ENCODE measurements around the gene OBP2B. TPM values are rescaled to one million over a fixed set of nuclear protein-coding genes. Genes with fewer than 3 reads are reported as not detected.

The OBP2B gene
- total and polyA plus RNA-seq, 9 of the 15 experiments (the other 6 are each of a cell fraction or from before 2014, with no cell fraction given): not detected

DNA sequence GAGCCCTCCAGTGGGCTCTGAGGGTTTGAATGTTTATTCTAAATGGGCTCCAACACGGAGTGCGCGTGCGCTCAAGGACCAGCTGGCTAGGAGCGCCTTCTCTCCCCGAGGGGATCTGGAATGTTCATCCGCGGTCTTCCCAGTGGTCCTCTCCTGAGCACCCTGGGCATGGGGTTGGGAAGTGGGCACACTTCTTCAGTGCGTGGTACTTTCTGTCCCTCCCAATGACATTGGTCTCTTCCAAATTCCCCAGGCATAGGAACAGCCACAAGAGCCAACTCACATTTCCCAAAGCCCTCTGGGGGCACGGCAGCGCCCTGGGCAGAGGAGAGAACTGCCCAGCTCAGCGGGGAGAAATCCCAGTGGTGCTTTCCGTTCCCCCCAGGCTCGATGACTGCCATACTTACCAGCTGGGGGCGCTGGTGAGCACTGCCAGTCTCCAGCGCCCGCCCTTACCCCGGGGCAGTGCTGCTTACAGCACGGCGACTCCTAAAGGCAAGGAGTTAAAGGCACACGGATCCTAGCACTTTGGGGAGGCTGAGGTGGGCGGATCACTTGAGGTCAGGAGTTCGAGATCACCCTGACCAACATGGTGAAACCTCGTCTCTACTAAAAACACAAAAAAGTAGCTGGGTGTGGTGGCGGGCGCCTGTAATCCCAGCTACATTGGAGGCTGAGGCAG, 29.9 kb upstream of the OBP2B start (continued):
- TF ChIP-seq, protein P1, sequence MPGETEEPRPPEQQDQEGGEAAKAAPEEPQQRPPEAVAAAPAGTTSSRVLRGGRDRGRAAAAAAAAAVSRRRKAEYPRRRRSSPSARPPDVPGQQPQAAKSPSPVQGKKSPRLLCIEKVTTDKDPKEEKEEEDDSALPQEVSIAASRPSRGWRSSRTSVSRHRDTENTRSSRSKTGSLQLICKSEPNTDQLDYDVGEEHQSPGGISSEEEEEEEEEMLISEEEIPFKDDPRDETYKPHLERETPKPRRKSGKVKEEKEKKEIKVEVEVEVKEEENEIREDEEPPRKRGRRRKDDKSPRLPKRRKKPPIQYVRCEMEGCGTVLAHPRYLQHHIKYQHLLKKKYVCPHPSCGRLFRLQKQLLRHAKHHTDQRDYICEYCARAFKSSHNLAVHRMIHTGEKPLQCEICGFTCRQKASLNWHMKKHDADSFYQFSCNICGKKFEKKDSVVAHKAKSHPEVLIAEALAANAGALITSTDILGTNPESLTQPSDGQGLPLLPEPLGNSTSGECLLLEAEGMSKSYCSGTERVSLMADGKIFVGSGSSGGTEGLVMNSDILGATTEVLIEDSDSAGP (CRISPR knock-in tag; IDR thresholded peaks at IDR 0.05): no peak; the same call in 1 of the 2 replicates
- no peak for TF ChIP-seq ZNF707 (CRISPR knock-in tag; conservative IDR thresholded peaks at IDR 0.05)
- peak; percentile 95 to 99 (median 97) for TF ChIP-seq CTCF (IDR thresholded peaks at IDR 0.05 in 2 of 3, conservative IDR thresholded peaks at IDR 0.05 in 1 of 3; ENCODE audit: insufficient read depth in 2 of 3, low read depth in 1 of 3, low read length in 3 of 3)
- TF ChIP-seq SMC3 (conservative IDR thresholded peaks at IDR 0.05; ENCODE audit: insufficient read depth, low read depth, low read length): peak; percentile 52; the same call in 1 of the 2 replicates
- TF ChIP-seq RB1 (IDR thresholded peaks at IDR 0.05; ENCODE audit: low read depth): peak; percentile 53; the same call in 1 of the 2 replicates
- TF ChIP-seq CHD1 (IDR thresholded peaks at IDR 0.05; ENCODE audit: low read length): no peak
- TF ChIP-seq ZNF165 (CRISPR knock-in tag; IDR thresholded peaks at IDR 0.05; ENCODE audit: borderline replicate concordance): no peak
- TF ChIP-seq, protein P2, sequence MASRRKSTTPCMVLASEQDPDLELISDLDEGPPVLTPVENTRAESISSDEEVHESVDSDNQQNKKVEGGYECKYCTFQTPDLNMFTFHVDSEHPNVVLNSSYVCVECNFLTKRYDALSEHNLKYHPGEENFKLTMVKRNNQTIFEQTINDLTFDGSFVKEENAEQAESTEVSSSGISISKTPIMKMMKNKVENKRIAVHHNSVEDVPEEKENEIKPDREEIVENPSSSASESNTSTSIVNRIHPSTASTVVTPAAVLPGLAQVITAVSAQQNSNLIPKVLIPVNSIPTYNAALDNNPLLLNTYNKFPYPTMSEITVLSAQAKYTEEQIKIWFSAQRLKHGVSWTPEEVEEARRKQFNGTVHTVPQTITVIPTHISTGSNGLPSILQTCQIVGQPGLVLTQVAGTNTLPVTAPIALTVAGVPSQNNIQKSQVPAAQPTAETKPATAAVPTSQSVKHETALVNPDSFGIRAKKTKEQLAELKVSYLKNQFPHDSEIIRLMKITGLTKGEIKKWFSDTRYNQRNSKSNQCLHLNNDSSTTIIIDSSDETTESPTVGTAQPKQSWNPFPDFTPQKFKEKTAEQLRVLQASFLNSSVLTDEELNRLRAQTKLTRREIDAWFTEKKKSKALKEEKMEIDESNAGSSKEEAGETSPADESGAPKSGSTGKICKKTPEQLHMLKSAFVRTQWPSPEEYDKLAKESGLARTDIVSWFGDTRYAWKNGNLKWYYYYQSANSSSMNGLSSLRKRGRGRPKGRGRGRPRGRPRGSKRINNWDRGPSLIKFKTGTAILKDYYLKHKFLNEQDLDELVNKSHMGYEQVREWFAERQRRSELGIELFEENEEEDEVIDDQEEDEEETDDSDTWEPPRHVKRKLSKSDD (conservative IDR thresholded peaks at IDR 0.05; ENCODE audit: low read length): no peak
- TF ChIP-seq, protein P3, sequence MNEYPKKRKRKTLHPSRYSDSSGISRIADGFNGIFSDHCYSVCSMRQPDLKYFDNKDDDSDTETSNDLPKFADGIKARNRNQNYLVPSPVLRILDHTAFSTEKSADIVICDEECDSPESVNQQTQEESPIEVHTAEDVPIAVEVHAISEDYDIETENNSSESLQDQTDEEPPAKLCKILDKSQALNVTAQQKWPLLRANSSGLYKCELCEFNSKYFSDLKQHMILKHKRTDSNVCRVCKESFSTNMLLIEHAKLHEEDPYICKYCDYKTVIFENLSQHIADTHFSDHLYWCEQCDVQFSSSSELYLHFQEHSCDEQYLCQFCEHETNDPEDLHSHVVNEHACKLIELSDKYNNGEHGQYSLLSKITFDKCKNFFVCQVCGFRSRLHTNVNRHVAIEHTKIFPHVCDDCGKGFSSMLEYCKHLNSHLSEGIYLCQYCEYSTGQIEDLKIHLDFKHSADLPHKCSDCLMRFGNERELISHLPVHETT (CRISPR knock-in tag; conservative IDR thresholded peaks at IDR 0.05 in 1 of 2, IDR thresholded peaks at IDR 0.05 in 1 of 2): no peak
- peak; percentile 66; the same call in 1 of the 2 replicates for TF ChIP-seq ZNF263 (CRISPR knock-in tag; IDR thresholded peaks at IDR 0.05; ENCODE audit: borderline replicate concordance)
- TF ChIP-seq HIVEP1 (CRISPR knock-in tag; IDR thresholded peaks at IDR 0.05): no peak
- TF ChIP-seq ZBTB17 (CRISPR knock-in tag; IDR thresholded peaks at IDR 0.05): 0 out of 2 replicates have a peak, but pooled peaks have one; percentile 39
- TF ChIP-seq ETV5 (CRISPR knock-in tag; IDR thresholded peaks at IDR 0.05; ENCODE audit: low read depth): no peak
- TF ChIP-seq ZNF696 (CRISPR knock-in tag; conservative IDR thresholded peaks at IDR 0.05): no peak
- TF ChIP-seq ZNF512 (tag; IDR thresholded peaks at IDR 0.05): no peak
- TF ChIP-seq NFE2L1 (tag; IDR thresholded peaks at IDR 0.05; ENCODE audit: borderline replicate concordance, low read depth): no peak
- no peak for TF ChIP-seq ZSCAN29 (IDR thresholded peaks at IDR 0.05)

Data from K562 (cell line).